ENCODE measurements around the gene TSPAN14. TPM values are rescaled to one million over a fixed set of nuclear protein-coding genes. Genes with fewer than 3 reads are reported as not detected.
"Not testable (repeated sequence)": the region's sequence is repeated elsewhere in the genome, so short reads cannot be mapped to it uniquely, and the experiment has no call there.

TSPAN14 gene
- total and polyA plus RNA-seq, 10 of the 15 experiments (the other 5 are each of a cell fraction or from before 2014, with no cell fraction given): 2.5 to 31.7 (median 17.9) TPM

- TF ChIP-seq E2F8 (IDR thresholded peaks at IDR 0.05; ENCODE audit: low read depth, partially characterized antibody) (no peak), CBFB (IDR thresholded peaks at IDR 0.05; ENCODE audit: low read depth) (no peak), MEF2B (IDR thresholded peaks at IDR 0.05; ENCODE audit: partially characterized antibody, poor library complexity, severe bottlenecking) (no peak), NFYB (IDR thresholded peaks at IDR 0.05; ENCODE audit: insufficient read depth, low read depth, low read length) (no peak)
- TF ChIP-seq, protein P1, sequence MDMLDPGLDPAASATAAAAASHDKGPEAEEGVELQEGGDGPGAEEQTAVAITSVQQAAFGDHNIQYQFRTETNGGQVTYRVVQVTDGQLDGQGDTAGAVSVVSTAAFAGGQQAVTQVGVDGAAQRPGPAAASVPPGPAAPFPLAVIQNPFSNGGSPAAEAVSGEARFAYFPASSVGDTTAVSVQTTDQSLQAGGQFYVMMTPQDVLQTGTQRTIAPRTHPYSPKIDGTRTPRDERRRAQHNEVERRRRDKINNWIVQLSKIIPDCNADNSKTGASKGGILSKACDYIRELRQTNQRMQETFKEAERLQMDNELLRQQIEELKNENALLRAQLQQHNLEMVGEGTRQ (IDR thresholded peaks at IDR 0.05; ENCODE audit: borderline replicate concordance, low read depth, low read length): no peak
Measured at GRCh38 chr10:80416479-80417098, 37.5 kb upstream of the TSPAN14 start (continued).

GRCh38 chr10:80417256-80417655 is 36.9 kb upstream of the TSPAN14 start:
- H3K27ac ChIP-seq (ENCODE audit: control insufficient read depth, insufficient read depth); H3K27me3 ChIP-seq (replicated peaks in 1 of 2; ENCODE audit: control insufficient read depth in 2 of 2, insufficient read depth in 2 of 2, low read length in 1 of 2); FAIRE-seq; H3K36me3 ChIP-seq (ENCODE audit: control insufficient read depth in 2 of 2, insufficient read depth in 2 of 2, low read length in 1 of 2); H2AFZ ChIP-seq (ENCODE audit: control insufficient read depth, low read depth, low read length); RAD21 ChIA-PET (ENCODE audit: unreplicated experiment); BruUV-seq (replicated peaks); H3K9ac ChIP-seq (ENCODE audit: control insufficient read depth, insufficient read depth, low read length); H3K9me3 ChIP-seq (replicated peaks; ENCODE audit: control insufficient read depth, insufficient read depth, low read length); SMC1A ChIA-PET (ENCODE audit: uncharacterized antibody, unreplicated experiment); intact Hi-C loops (cut with micrococcal nuclease; ENCODE audit: unreplicated experiment); in situ Hi-C loops (cut with MboI); DNase-seq (ENCODE audit: low read depth, low spot score); H3K4me2 ChIP-seq (ENCODE audit: control insufficient read depth, insufficient read depth); H3K4me3 ChIP-seq; POLR2A ChIA-PET; H4K20me1 ChIP-seq (ENCODE audit: control insufficient read depth, insufficient read depth); H3K79me2 ChIP-seq (ENCODE audit: control insufficient read depth, insufficient read depth, low read length); ATAC-seq: not testable (repeated sequence)
- CTCF ChIA-PET: interaction anchor here (6.2 kb wide), 1 partner anchor 27 kb away, joined by 32 read pairs; no protein-coding TSS in a partner anchor
- H3K4me1 ChIP-seq (ENCODE audit: control insufficient read depth, insufficient read depth, low read length): peaks cover 14% of the 10 kb centered on the region
- WGBS (ENCODE audit: insufficient coverage, insufficient replicate concordance, low lambda C conversion rate, missing lambda C conversion rate): 80% methylated on average over 6 of the region's 6 CpGs
